Muscle layer of duodenum (tissue), 2 donors: ENCODE data around the gene EIF4E3.

ENCODE experiments used
- H3K27ac ChIP-seq: one replicate; pipeline ENCODE4 v1.7.0; 2013; ENCODE audit warnings: mild to moderate bottlenecking, low read length
- H3K27me3 ChIP-seq: one replicate; pipeline ENCODE4 v1.7.0; 2013; ENCODE audit warnings: low read depth, mild to moderate bottlenecking, control low read depth, low read length
- H3K36me3 ChIP-seq, 2 donors: one replicate each; pipeline ENCODE4 v1.7.0; 2013; ENCODE audit warnings: low read length in 2 of 2, control low read depth in 1 of 2, mild to moderate bottlenecking in 1 of 2; ENCODE audit not compliant: insufficient read depth in 2 of 2, control insufficient read depth in 1 of 2
- H3K4me1 ChIP-seq, 2 donors: one replicate each; pipeline ENCODE4 v1.7.0; 2013; ENCODE audit warnings: low read length in 2 of 2, mild to moderate bottlenecking in 2 of 2, control low read depth in 1 of 2, moderate library complexity in 1 of 2; ENCODE audit not compliant: insufficient read depth in 2 of 2, control insufficient read depth in 1 of 2
- H3K4me3 ChIP-seq, 2 donors: one replicate each; pipeline ENCODE4 v1.7.0; 2013; ENCODE audit warnings: low read length in 2 of 2, low read depth in 1 of 2, mild to moderate bottlenecking in 1 of 2
- H3K9me3 ChIP-seq, 2 donors: one replicate each; pipeline ENCODE4 v1.7.0; 2013; ENCODE audit warnings: low read length in 2 of 2, control low read depth in 1 of 2, mild to moderate bottlenecking in 1 of 2; ENCODE audit not compliant: control insufficient read depth in 1 of 2
- donor health status: healthy.

The EIF4E3 gene

GRCh38 chr3:71722693-71723092, 2.5 kb downstream of the EIF4E3 start:
- Histone ChIP-seq H3K4me3 (no peak overlapping the region), H3K36me3 (no peaks in the 10 kb centered on the region), H3K4me1 (peaks cover 4 to 6% of the 10 kb centered on the region in 2 donors), H3K27ac (no peak overlapping the region), H3K27me3 (no peaks in the 10 kb centered on the region), H3K9me3 (no peaks in the 10 kb centered on the region)

- no peak overlapping the region for H3K27ac ChIP-seq
- no peaks in the 10 kb centered on the region for H3K9me3 ChIP-seq
- H3K4me1 ChIP-seq: peaks cover 4 to 6% of the 10 kb centered on the region in 2 donors
- H3K4me3 ChIP-seq: no peak overlapping the region
- no peaks in the 10 kb centered on the region for H3K27me3 ChIP-seq
- H3K36me3 ChIP-seq: no peaks in the 10 kb centered on the region
Measured at GRCh38 chr3:71721651-71722157, 3.5 kb downstream of the EIF4E3 start.

- Histone ChIP-seq H3K36me3 (no peaks in the 10 kb centered on the region), H3K27me3 (no peaks in the 10 kb centered on the region), H3K9me3 (no peaks in the 10 kb centered on the region), H3K4me3 (no peak overlapping the region), H3K4me1 (peaks cover 4 to 6% of the 10 kb centered on the region in 2 donors), H3K27ac (no peak overlapping the region)
Measured at GRCh38 chr3:71721002-71721401, 4.2 kb downstream of the EIF4E3 start.

- Histone ChIP-seq H3K9me3 (no peaks in the 10 kb centered on the region), H3K4me3 (no peak overlapping the region), H3K27ac (no peak overlapping the region), H3K4me1 (no peaks in the 10 kb centered on the region), H3K27me3 (no peaks in the 10 kb centered on the region), H3K36me3 (no peaks in the 10 kb centered on the region)
Measured at GRCh38 chr3:71718072-71718471, 7.1 kb downstream of the EIF4E3 start.

GRCh38 chr3:71714595-71714994, 10.6 kb downstream of the EIF4E3 start:
- Histone ChIP-seq H3K27me3 (no peaks in the 10 kb centered on the region), H3K4me1 (no peaks in the 10 kb centered on the region), H3K27ac (no peak overlapping the region), H3K4me3 (no peak overlapping the region), H3K9me3 (no peaks in the 10 kb centered on the region), H3K36me3 (peaks cover 6 to 7% of the 10 kb centered on the region in 2 donors)

GRCh38 chr3:71713041-71713440, 12.2 kb downstream of the EIF4E3 start:
- H3K27ac ChIP-seq: no peak overlapping the region
- H3K36me3 ChIP-seq: peaks cover 7 to 8% of the 10 kb centered on the region in 2 donors
- H3K4me1 ChIP-seq: no peaks in the 10 kb centered on the region

GRCh38 chr3:71710906-71711494, 14.2 kb downstream of the EIF4E3 start:
- Histone ChIP-seq H3K4me3 (no peak overlapping the region), H3K27me3 (no peaks in the 10 kb centered on the region), H3K9me3 (no peaks in the 10 kb centered on the region), H3K4me1 (no peaks in the 10 kb centered on the region), H3K36me3 (peaks cover 7 to 8% of the 10 kb centered on the region in 2 donors), H3K27ac (no peak overlapping the region)

More at GRCh38 chr3:71713041-71713440, 12.2 kb downstream of the EIF4E3 start:
- H3K9me3 ChIP-seq: no peaks in the 10 kb centered on the region
- H3K27me3 ChIP-seq: no peaks in the 10 kb centered on the region
- H3K4me3 ChIP-seq: no peak overlapping the region

- no peak overlapping the region for H3K27ac ChIP-seq
Measured at GRCh38 chr3:71709908-71710511, 15.2 kb downstream of the EIF4E3 start.

GRCh38 chr3:71708476-71709105, 16.6 kb downstream of the EIF4E3 start:
- peaks cover 0 to 3% of the 10 kb centered on the region in 2 donors for H3K4me1 ChIP-seq
- H3K27ac ChIP-seq: no peak overlapping the region
- H3K4me3 ChIP-seq: no peak overlapping the region
- H3K27me3 ChIP-seq: no peaks in the 10 kb centered on the region
- H3K9me3 ChIP-seq: no peaks in the 10 kb centered on the region
- peaks cover 7 to 8% of the 10 kb centered on the region in 2 donors for H3K36me3 ChIP-seq

More at GRCh38 chr3:71709908-71710511, 15.2 kb downstream of the EIF4E3 start:
- H3K4me3 ChIP-seq: no peak overlapping the region
- H3K9me3 ChIP-seq: no peaks in the 10 kb centered on the region
- peaks cover 0 to 1% of the 10 kb centered on the region in 2 donors for H3K4me1 ChIP-seq
- peaks cover 7 to 8% of the 10 kb centered on the region in 2 donors for H3K36me3 ChIP-seq
- H3K27me3 ChIP-seq: no peaks in the 10 kb centered on the region

- Histone ChIP-seq H3K4me3 (no peak overlapping the region), H3K4me1 (peaks cover 0 to 3% of the 10 kb centered on the region in 2 donors), H3K27me3 (no peaks in the 10 kb centered on the region), H3K36me3 (peaks cover 7 to 8% of the 10 kb centered on the region in 2 donors), H3K9me3 (no peaks in the 10 kb centered on the region), H3K27ac (no peak overlapping the region)
Measured at GRCh38 chr3:71707595-71707994, 17.6 kb downstream of the EIF4E3 start.

GRCh38 chr3:71705681-71706080, 19.5 kb downstream of the EIF4E3 start:
- peaks cover 7 to 8% of the 10 kb centered on the region in 2 donors for H3K36me3 ChIP-seq
- no peaks in the 10 kb centered on the region for H3K27me3 ChIP-seq
- no peaks in the 10 kb centered on the region for H3K9me3 ChIP-seq
- H3K4me3 ChIP-seq: no peak overlapping the region
- H3K27ac ChIP-seq: no peak overlapping the region
- peaks cover 0 to 3% of the 10 kb centered on the region in 2 donors for H3K4me1 ChIP-seq
